Activated CD8-positive, alpha-beta memory T cell treated with anti-CD3 and anti-CD28 coated beads, Interleukin-2, amount 50 U/mL, for 1 hour (primary cell): ENCODE results near the gene TMED6.
"Not testable (repeated sequence)": the region's sequence is repeated elsewhere in the genome, so short reads cannot be mapped to it uniquely, and the experiment has no call there.

Experiments used
- DNase-seq: peaks from one replicate; pipeline ENCODE4 v3.0.0-alpha.2; 2020; ENCODE audit errors: extremely low read depth

TMED6 gene

GRCh38 chr16:69301861-69302260 is 49.7 kb downstream of the TMED6 start:
- DNase-seq: no peak

DNA sequence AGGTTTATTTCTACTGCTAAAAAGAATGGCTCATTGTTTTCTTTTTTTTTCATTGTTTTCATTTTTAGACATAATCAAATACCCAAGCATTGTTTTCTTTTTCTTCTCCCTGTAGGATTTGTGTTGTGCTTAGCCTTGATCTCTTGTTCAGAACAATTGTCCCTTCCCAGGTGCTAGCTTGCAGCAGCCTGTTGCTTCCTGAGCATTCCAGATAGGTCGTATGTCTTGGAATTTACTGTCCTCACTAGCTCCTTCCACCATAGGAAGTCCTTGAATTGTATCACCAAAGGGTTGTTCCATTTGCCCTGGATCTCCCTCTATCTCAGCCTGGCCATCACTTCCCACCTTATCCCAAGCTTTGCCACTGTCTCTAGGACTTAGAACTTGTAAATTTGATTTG is 50.4 kb downstream of the TMED6 start:
- DNase-seq: no peak

- no peak for DNase-seq
Measured at GRCh38 chr16:69298261-69298660, 53.3 kb downstream of the TMED6 start.

DNA sequence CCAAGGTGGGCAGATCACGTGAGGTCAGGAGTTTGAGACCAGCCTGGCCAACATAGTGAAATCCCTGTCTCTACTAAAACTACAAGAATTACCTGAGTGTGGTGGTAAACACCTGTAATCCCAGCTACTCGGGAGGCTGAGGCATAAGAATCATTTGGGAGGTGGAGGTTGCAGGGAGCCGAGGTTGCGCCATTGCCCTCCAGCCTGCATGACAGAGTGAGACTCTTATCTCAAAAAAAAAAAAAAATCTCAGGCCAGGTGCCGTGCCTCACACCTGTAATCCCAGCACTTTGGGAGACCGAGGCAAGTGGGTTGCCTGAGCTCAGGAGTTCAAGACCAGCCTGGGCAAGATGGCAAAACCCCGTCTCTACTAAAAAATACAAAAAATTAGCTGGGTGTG is 54.8 kb downstream of the TMED6 start:
- not testable (repeated sequence) for DNase-seq

DNA sequence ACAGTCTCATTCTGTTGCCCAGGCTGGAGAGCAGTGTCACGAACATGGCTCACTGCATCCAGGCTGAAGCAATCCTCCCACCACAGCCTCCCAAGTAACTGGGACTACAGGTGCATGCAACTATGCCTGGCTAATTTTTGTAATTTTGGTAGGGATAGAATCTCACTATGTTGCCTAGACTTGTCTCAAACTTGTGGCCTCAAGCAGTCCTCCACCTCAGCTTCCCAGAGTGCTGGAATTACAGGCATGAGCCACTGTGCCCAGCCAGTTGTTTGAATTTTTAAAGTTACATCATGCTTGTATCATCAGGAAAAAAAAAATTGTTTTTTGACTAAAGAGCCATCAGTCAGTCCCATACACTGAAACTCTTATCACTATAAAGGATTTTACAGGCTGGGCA is 57.5 kb downstream of the TMED6 start:
- DNase-seq: no peak

- no peak for DNase-seq
Measured at GRCh38 chr16:69293401-69293800, 58.2 kb downstream of the TMED6 start.
